Subcutaneous abdominal adipose tissue (tissue), 5 donors: ENCODE measurements around the gene DIRAS2.
"Not testable (repeated sequence)": the region's sequence is repeated elsewhere in the genome, so short reads cannot be mapped to it uniquely, and the experiment has no call there.

Experiments used
- H3K27ac ChIP-seq: one replicate; pipeline ENCODE4 v1.7.0; 2013; ENCODE audit warnings: low read depth, mild to moderate bottlenecking, inconsistent platforms, low read length, moderate library complexity
- H3K27me3 ChIP-seq, 5 donors: one replicate each; pipeline ENCODE4 v1.7.0; 2013; ENCODE audit warnings: low read length in 5 of 5, inconsistent platforms in 1 of 5; ENCODE audit not compliant: control insufficient read depth in 5 of 5, insufficient read depth in 4 of 5
- H3K36me3 ChIP-seq, 5 donors: one replicate each; pipeline ENCODE4 v1.7.0; 2013; ENCODE audit warnings: low read length in 5 of 5; ENCODE audit not compliant: control insufficient read depth in 5 of 5, insufficient read depth in 5 of 5
- H3K4me1 ChIP-seq, 5 donors: one replicate each; pipeline ENCODE4 v1.7.0; 2013; ENCODE audit warnings: low read length in 5 of 5, mild to moderate bottlenecking in 3 of 5, moderate library complexity in 1 of 5; ENCODE audit not compliant: control insufficient read depth in 5 of 5, insufficient read depth in 5 of 5
- H3K4me3 ChIP-seq, 5 donors: one replicate each; pipeline ENCODE4 v1.7.0; 2013; ENCODE audit warnings: low read length in 5 of 5, low read depth in 1 of 5
- H3K9ac ChIP-seq, 5 donors: one replicate each; pipeline ENCODE4 v1.7.0; 2013; ENCODE audit warnings: low read length in 5 of 5, mild to moderate bottlenecking in 4 of 5, moderate library complexity in 3 of 5
- H3K9me3 ChIP-seq, 5 donors: one replicate each; pipeline ENCODE4 v1.7.0; 2013; ENCODE audit warnings: low read length in 5 of 5; ENCODE audit not compliant: control insufficient read depth in 5 of 5
- donor health status: healthy.
- donor health status: healthy.
- donor health status: healthy.
- donor health status: healthy.
- donor health status: healthy.

DIRAS2 gene, protein sequence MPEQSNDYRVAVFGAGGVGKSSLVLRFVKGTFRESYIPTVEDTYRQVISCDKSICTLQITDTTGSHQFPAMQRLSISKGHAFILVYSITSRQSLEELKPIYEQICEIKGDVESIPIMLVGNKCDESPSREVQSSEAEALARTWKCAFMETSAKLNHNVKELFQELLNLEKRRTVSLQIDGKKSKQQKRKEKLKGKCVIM

DNA sequence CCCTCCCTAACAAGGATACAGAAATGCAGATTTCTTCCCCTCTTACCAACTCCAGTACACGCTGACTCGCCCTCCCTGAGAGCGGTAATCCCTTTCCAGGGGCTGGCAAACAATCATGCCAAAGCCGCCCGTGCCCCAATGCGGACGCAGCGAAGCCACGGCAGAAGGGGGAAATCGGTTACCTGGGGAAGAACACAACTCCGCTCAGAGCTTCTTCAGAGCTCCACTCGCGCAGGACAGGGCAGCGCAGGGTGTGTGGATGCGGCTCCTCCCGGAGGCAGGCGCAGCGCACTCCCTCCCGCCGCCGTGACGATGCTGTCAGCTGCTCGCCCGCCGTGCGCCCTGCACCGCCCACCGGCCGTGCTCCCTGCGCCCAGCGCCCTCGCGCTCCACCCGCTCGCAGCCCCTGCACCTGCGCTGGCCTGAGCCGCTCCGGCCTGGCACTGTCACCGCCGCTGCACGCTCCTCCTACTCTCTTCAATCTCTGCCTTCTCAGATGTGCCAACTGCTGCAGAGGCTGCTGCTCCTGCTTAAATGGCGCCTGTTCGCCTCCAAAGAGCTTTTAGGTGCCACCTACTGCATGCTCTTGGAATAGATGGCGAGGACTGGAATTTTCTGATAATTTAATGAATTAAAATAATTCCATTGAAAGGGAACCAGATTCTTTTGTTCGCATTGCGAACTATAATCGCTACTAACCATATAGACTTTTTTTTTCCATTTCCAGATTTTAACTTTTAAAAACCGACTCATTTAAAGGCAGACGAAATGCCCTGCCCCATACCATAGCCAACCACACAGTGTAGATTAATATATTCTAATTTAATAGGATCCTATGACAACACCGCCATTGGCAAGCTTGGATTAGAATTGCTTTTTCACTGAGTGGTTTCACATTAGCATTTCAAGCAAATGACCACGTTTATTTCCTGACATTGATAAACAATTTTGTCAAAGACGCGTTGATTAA, at the start of gene DIRAS2:
Gene DIRAS2 (minus strand): TSS at position 255 of the 970 bp plus-strand sequence. CDS start 28,997 bp downstream, outside the sequence.
- Histone ChIP-seq H3K36me3 (no peaks in the 10 kb centered on the region), H3K27me3 (peaks cover 5 to 42% (median 24%) of the 10 kb centered on the region in 5 donors), H3K9ac (no peak within 1 kb of the TSS), H3K4me1 (peaks cover 0 to 10% (median 8%) of the 10 kb centered on the region in 5 donors), H3K27ac (no peak within 1 kb of the TSS), H3K9me3 (no peaks in the 10 kb centered on the region), H3K4me3 (peak within 1 kb of the TSS; percentile 33 to 63 (median 57))

DNA sequence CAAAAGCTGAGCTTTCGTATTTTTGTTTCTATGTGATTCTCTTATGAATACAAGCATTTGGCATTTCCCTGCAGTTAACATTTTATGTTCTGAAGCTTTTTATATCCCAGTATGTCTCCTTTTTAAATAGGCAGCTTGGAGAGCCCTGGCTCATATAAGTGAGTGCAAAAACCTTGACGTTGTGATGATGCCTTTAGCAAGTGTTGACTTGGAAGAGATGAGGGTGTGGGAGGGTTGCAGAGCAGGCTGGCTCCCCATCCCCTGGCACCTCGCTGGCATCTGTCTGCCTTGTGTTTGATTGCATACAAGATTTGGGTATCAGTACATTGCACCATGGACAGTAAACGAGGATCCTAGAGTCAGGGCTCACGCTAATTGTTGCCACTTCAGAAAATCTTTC, 42.1 kb upstream of the DIRAS2 start:
- Histone ChIP-seq H3K4me1 (no peaks in the 10 kb centered on the region), H3K4me3 (no peak overlapping the region), H3K9ac (no peak overlapping the region), H3K36me3 (no peaks in the 10 kb centered on the region), H3K9me3 (no peaks in the 10 kb centered on the region), H3K27ac (no peak overlapping the region), H3K27me3 (peaks cover 0 to 3% (median 0%) of the 10 kb centered on the region in 5 donors)

DNA sequence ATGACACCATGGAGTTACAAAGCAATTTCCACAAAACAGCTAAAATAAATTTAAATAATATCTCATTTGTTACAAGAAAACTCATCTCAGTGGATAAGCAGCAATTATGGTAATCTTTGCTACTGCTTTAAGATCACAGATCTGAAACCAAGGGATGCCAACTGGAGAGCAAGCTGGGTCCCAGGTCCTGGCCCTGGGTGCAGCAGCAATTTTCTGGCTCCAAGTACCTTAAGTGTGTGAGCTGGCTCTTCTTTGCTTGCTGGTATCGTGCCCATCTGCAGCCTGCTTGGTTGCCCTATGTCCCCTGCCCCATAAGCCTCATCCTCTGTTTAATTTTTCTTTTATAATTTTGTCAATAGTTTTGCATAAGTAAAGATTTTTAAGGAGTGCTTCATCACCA, 41.5 kb upstream of the DIRAS2 start:
- Histone ChIP-seq H3K9me3 (no peaks in the 10 kb centered on the region), H3K36me3 (no peaks in the 10 kb centered on the region), H3K27ac (no peak overlapping the region)

DNA sequence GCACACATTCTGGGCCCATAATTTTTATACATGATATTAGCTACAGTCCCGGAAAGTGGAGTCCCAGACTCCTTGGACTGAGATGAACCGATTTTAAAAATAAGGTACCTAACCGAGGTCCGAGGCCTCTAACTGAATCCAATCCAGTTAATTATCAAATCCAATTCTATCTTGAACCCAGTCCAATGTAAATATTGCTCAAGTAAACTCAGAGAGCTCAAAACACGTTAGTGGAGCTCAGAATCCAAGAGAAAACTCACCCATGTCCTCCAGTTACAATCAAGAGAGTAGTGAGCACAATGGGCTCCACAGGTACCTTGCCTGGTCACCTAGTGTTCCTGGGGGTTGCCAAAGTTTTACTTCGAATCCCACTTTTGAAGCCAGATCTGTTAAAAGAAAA, 37.9 kb upstream of the DIRAS2 start:
- Histone ChIP-seq H3K27me3 (peaks cover 0 to 3% (median 0%) of the 10 kb centered on the region in 5 donors), H3K9ac (no peak overlapping the region), H3K4me1 (no peaks in the 10 kb centered on the region), H3K36me3 (no peaks in the 10 kb centered on the region), H3K4me3 (no peak overlapping the region), H3K27ac (no peak overlapping the region), H3K9me3 (no peaks in the 10 kb centered on the region)

More for the DNA sequence above, 41.5 kb upstream of the DIRAS2 start:
- no peak overlapping the region for H3K4me3 ChIP-seq
- peaks cover 0 to 3% (median 0%) of the 10 kb centered on the region in 5 donors for H3K27me3 ChIP-seq
- H3K4me1 ChIP-seq, result no peaks in the 10 kb centered on the region
- H3K9ac ChIP-seq, result no peak overlapping the region

DNA sequence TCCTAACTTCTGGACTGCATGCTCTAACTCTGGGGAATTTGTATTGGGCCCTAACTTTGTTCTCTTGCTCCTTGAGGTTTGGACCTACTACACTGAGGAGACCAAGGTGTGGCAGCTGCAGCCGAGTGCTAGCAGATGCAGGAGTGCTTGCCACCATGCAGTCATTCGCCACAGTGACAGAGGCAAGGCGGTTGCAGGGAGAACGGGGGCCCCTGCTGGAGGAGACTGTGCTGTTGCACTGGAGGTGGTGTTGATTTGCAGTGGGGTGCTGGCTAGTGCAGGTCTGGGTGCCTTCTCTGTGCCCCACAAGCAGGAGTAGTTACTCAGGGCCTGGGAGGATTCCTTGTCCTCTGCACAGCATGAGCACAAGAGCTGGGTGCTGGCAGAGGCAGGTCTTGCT, 22.4 kb upstream of the DIRAS2 start:
- no peaks in the 10 kb centered on the region for H3K4me1 ChIP-seq
- no peak overlapping the region for H3K9ac ChIP-seq
- no peaks in the 10 kb centered on the region for H3K36me3 ChIP-seq
- H3K27ac ChIP-seq, result no peak overlapping the region
- peaks cover 0 to 3% (median 0%) of the 10 kb centered on the region in 5 donors for H3K9me3 ChIP-seq
- H3K27me3 ChIP-seq, result peaks cover 0 to 4% (median 0%) of the 10 kb centered on the region in 5 donors
- H3K4me3 ChIP-seq, result no peak overlapping the region

DNA sequence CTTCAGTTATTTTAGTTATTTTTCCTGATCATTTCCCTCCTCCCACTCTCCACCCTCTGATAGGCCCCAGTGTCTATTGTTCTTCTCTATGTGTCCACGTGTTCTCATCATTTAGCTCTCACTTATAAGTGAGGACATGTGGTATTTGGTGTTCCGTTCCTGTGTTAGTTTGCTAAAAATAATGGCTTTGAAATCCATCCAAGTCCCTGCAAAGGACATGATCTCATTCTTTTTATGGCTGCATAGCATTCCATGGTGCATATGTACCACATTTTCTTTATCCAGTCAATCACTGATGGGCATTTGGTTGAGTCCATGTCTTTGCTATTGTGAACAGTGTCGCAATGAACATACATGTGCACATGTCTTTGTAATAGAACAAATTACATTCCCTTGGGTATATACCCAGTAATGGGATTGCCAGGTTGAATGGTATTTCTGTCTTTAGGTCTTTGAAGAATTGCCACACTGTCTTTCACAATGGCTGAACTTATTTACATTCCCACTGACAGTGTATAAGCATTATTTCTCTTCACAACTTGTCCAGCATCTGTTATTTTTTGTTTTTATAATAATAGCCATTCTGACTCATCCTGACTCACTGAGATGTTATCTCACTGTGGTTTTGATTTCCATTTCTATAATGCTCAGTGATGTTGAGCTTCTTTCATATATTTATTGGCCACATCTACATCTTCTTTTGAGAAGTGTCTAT, 17.2 kb upstream of the DIRAS2 start:
- H3K27ac ChIP-seq, result no peak overlapping the region
- peaks cover 0 to 3% (median 0%) of the 10 kb centered on the region in 5 donors for H3K9me3 ChIP-seq
- H3K27me3 ChIP-seq, result no peaks in the 10 kb centered on the region
- H3K4me3 ChIP-seq, result no peak overlapping the region
- H3K9ac ChIP-seq, result no peak overlapping the region
- no peaks in the 10 kb centered on the region for H3K36me3 ChIP-seq
- H3K4me1 ChIP-seq, result no peaks in the 10 kb centered on the region

DNA sequence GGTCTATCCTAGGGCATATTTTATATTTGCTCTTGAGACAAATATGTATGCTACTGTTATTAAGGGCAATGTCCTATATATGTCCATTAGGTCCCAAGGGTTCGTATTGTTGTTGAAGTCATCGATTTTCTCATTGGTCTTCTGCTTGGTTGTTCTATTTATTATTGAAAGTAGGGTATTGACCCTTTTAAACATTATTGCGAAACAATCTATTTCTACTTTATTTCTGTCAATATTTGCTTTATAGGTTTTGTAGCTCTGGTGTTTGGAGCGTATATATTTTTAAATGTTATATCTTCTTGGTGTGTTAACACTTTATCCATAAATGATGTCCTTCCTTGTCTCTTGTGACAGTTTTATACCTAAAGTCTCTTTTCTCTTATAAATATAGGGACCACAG, 16.2 kb upstream of the DIRAS2 start:
- Histone ChIP-seq H3K9me3 (peaks cover 0 to 3% (median 0%) of the 10 kb centered on the region in 5 donors), H3K4me3 (no peak overlapping the region), H3K36me3 (no peaks in the 10 kb centered on the region), H3K27me3 (no peaks in the 10 kb centered on the region), H3K4me1 (no peaks in the 10 kb centered on the region), H3K27ac (no peak overlapping the region), H3K9ac (no peak overlapping the region)

DNA sequence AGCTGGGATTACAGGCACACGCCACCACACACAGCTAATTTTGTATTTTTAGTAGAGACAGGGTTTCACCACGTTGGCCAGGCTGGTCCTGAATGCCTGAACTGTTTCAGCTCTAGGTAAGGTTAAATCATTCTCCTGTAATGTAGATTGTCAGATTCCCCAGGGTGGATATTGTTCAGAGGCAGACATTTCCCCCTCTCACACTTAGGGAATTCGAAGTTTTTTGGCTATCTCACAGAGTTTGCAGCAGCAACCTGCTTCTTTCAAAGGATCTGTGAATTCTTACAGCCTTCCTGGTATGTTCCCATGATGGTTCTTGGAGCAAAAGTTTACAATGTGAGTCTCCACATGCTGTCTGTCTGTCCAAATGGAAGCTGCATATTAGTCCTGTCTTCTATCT, 15.6 kb upstream of the DIRAS2 start:
- no peaks in the 10 kb centered on the region for H3K36me3 ChIP-seq
- H3K4me1 ChIP-seq, result no peaks in the 10 kb centered on the region
- H3K4me3 ChIP-seq, result no peak overlapping the region
- H3K9me3 ChIP-seq, result no peaks in the 10 kb centered on the region
- no peaks in the 10 kb centered on the region for H3K27me3 ChIP-seq
- no peak overlapping the region for H3K27ac ChIP-seq
- H3K9ac ChIP-seq, result no peak overlapping the region

DNA sequence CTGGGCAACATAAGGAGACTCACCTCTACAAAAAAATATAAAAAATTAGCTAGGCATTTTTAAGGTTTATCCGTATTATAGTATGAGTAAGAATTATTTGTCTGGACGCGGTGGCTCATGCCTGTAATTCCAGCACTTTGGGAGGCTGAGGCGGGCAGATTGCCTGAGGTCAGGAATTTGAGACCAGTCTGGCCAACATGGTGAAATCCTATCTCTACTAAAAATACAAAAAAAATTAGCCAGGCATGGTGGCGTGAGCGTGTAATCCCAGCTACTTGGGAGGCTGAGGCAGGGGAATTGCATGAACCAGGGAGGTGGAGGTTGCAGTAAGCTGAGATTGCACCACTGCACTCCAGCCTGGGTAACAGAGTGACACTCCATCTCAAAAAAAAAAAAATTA, 14.3 kb upstream of the DIRAS2 start:
- H3K27ac ChIP-seq, H3K9me3 ChIP-seq, H3K27me3 ChIP-seq, H3K4me3 ChIP-seq, H3K36me3 ChIP-seq, H3K9ac ChIP-seq, H3K4me1 ChIP-seq: not testable (repeated sequence)
